Astrocyte of the hippocampus (primary cell): ENCODE results near the gene CLHC1.
"Not testable (repeated sequence)": the region's sequence is repeated elsewhere in the genome, so short reads cannot be mapped to it uniquely, and the experiment has no call there.

Experiments
- DNase-seq: peaks from one replicate; pipeline ENCODE4 v3.0.0; 2011; ENCODE audit warnings: low read depth, low spot score

CLHC1 gene

GRCh38 chr2:55232863-55233657, 967 bp upstream of the CLHC1 start:
- DNase-seq, result peak; percentile 69

DNA sequence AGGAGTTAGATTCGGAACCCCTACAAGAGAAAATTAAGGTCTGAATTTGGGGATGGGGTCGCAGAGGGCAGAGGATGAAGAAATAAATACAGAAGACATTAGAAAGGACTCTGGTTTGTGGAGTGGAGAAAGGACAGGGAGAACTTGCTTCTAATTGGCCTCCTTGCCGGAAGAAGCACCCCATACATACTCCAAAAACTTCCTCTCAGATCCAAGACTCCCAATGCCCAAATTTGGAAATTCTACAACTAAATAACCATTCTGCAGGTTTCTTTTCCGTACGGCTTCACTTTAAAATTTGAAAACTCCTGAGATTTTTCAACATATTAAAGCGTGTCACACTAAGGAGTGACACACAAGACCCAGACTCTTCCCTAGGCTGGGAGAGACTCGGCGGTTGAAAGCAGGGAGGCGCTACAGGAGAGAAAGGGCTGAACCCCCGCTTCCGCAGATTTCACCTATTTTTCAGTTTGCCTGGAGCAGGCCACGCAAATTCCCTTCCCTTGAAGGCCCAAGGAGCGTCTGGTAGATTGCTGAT, 478 bp downstream of the CLHC1 start:
- DNase-seq, result no peak

- no peak for DNase-seq
Measured at GRCh38 chr2:55230551-55230950, 1.5 kb downstream of the CLHC1 start.

DNA sequence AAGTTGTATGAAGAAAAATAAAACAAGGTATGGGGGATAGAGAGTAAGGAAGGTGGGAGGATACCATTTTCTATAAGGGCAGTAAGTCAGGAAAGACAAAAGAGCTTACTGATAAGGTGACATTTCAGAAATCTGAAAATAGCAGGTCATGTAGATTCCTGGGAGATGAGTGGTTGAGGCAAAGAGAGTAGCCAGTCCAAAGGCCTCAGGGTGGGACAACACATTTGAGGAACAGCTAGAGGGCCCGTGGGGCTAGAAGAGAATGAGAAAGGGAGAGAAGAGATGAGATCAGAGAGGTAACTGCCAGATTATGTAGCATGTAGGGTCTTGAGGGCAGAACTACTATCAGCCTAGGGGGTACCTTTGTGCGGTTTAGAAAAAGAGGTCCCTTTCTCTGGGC, 2.9 kb downstream of the CLHC1 start:
- no peak for DNase-seq

DNA sequence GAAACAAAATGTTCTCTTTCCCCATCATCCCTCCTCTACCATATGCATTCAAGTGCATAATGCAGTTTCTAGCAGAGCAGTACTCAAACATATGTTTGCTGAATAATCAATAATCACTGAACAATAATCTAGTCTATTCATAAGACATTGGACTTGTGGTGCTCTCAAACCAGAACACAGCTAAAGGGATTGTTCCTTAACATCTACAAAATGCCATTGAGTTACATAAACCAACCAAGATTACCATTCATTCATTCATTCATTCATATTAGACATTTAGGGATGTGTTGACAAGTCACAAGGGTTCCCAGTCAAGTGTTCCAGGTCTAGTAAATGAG, 3.9 kb downstream of the CLHC1 start:
- DNase-seq, result no peak

GRCh38 chr2:55227437-55228225, 4.5 kb downstream of the CLHC1 start:
- DNase-seq, result not testable (repeated sequence)

DNA sequence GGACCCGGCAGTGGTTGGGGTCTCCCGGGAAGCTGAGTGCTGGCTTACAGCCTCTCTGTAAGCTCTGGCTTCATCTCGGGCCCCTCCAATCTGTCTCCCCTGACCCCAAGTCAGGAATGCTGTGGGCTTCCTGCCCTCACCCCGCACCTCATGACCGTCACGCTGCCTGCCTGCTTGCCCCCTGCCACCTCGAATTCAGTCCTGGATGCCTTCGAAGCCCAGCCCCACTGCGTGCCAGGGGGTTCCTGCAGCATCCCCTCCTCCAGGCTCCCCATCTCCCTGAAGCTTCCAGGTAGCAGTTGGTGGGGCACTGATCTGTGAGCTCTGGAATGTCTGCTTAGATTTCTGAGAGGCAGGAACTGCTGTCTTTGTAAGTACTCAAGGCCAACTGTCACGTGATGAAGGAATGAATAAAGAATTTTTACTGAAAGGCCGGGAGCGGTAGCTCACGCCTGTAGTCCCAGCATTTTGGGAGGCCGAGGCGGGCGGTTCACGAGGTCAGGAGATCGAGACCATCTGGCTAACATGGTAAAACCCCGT, 6.5 kb downstream of the CLHC1 start:
- peak; percentile 5 for DNase-seq

DNA sequence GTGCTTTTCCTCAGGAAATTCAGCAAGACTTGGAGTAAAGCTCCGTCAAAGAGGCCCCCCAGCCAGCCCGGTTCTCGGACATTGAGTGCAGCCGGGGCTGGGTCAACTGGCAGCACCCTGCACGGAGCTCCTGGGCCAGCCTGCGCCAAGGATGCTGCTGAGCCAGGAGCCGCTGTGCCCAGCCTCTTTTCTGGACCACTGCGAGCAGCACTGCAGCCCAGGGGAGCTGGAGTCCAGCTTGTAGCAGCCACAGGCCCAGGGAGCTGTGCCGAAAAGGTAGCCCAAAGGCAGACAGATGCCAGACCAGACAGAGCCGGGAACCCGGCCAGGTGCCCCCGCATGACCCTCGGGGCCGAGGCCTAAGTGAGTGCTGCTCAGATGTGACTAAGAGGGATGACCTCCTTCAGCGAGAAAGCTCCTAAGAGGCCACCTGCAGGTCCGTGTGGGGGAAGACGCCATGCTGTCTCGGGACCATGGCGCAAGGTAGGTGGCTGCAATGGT, 7.3 kb downstream of the CLHC1 start:
- DNase-seq, result no peak

DNA sequence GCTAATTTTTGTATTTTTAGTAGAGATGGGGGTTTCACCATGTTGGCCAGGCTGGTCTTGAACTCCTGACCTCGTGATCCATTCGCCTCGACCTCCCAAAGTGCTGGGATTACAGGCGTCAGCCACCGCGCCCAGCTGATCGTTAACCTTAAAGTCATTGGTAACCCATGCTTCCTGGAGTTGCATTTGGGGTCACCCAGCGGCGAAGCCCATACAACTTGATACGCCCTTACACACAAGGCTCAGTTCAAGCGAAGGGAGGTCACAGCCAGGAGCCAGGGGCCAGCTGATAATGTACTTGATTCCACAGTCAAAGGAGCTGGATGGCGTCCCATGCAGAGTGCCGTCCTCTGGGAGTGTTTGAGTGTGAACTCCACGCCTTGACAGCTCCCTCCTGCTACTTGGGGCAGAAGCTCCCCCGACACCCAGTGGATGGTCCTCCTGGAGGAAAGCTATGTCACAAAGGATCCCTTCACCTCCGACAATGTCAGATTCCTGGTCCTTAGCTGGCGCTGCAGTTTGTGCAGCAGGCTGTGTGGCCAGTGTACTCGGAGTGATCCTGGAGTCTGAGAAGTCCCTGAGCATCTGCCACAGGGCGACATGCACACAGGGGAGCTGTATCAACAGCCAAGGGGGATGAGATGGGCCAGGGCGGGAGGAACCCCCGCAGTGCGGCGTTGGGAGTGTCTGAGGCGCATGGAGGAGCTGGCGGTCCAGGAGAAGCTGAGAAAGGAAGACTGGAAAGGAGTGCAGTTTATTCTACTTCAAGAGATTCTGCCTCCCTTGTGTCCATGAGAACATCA, 7.9 kb downstream of the CLHC1 start:
- DNase-seq, result no peak

DNA sequence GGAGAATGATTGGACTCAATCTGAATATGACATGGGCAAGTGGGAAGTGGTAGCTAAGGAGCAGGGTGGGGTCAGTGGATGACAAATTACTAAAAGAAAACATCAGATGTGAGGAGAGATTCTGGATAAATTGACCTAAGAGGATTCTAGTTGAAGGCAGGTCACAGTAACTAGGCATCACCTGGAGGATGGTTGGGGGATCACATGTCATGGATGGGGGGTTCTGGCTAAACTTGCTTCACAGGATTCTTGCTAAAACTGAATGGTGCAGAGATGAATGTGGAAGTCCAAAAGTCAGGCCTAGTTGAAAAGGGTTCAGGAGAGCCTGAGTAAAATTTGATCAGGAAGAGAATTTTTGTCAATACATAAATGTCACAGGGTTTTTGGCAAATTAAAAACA, 18.3 kb downstream of the CLHC1 start:
- no peak for DNase-seq

DNA sequence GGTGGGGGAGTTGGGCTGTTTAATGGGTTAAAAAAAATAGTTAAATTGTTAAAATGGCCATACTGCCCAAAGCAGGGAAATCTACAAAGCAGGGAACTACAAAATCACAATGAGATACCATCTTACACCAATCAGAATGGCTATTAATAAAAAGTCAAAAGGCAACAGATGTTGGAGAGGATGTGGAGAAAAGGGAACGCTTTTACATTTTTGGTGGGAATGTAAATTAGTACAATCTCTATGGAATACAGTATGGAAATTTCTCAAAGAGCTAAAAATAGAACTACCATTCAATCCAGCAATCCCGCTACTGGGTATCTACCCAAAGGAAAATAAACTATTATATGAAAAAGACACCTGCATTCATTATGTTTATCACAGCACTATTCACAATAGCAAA, 27.1 kb downstream of the CLHC1 start:
- no peak for DNase-seq

- DNase-seq, result no peak
Measured at GRCh38 chr2:55204536-55204935, 27.6 kb downstream of the CLHC1 start.

- no peak for DNase-seq
Measured at GRCh38 chr2:55200416-55200815, 31.7 kb downstream of the CLHC1 start.

DNA sequence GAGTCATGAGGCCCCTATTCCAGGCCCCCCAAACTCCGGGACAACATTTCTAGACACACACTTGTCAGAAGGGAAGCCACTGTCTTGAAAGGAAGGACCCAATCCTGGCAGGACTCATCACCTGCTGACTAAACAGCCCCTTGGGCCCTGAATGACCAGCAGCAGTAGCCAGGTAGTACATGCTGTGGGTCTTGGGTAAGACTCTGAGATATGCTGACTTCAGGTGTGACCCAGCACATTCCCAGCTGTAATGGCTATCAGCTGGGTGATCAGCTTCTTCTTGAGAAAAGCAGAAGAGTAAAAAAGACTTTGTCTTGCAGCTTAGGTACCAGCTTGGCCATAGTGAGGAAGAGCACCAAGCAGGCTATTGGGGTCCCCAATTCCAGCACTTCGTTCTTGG, 35.6 kb downstream of the CLHC1 start:
- no peak for DNase-seq

GRCh38 chr2:55191888-55192287, 40.2 kb downstream of the CLHC1 start:
- not testable (repeated sequence) for DNase-seq

GRCh38 chr2:55186837-55187236, 45.3 kb downstream of the CLHC1 start:
- not testable (repeated sequence) for DNase-seq

- DNase-seq, result no peak
Measured at GRCh38 chr2:55180374-55180773, 51.7 kb downstream of the CLHC1 start.

GRCh38 chr2:55176094-55176415, 56.0 kb downstream of the CLHC1 start:
- no peak for DNase-seq

- DNase-seq, result peak; percentile 67
Measured at GRCh38 chr2:55175254-55176093, 56.6 kb downstream of the CLHC1 start.

DNA sequence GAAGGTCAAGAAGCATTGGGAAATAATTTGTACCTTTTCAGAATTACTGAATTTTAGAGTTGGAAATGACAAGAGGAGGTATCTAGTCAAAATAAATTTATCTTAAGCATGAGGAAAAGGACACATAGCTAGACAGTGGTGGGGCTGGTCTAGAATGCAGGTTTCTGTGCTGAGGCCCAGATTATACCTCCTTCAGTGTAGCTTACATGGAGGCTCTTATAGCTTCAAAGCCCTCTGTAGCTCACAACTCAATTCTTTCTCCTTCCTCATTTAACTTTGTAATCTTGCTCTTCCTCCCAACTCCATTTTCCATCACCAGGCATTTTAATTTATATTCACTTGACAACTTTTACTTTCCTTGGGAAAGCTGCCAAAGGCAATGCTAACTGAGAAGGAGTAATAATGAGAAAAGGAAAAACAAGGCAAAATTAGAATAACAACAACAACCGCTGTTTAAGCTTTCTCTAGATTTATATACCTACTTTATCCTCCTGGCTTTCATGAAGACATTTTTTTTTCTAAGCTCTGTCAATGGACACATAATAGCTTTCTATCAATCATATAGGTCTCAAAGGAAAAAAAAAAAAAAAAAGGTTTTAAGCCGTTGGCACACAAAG, 58.5 kb downstream of the CLHC1 start:
- DNase-seq, result no peak
